HepG2 (cell line): ENCODE results near the gene CPNE2. TPM values are rescaled to one million over a fixed set of nuclear protein-coding genes. Genes with fewer than 3 reads are reported as not detected.

Experiments
- ATAC-seq: fragments of 200-7000 bp; cut with Tn5 transposase; 3 replicates; pipeline ENCODE4 v1.9.1; 2020; ENCODE audit warnings: mild to moderate bottlenecking, moderate library complexity
- BruUV-seq: library from RNA; stranded (reverse); fragments of 400-500 nt; replicated peaks from 2 replicates; lab custom pipeline; 2021; lab: Mats Ljungman, UMichigan
- CTCF ChIA-PET: fragments of 300-600 bp; formaldehyde crosslinking; extraction: SDS; loops from one replicate; lab custom pipeline; 2021; ENCODE audit warnings: low total read pairs, inconsistent platforms, low intra/inter-chr PET ratio; lab: Yijun Ruan, JAX
- POLR2A ChIA-PET: fragments of 350-600 bp; sonication (Branson Sonifier 250); formaldehyde crosslinking; loops from one replicate; lab custom pipeline; 2020; ENCODE audit warnings: antibody characterized with exemption, inconsistent platforms; lab: Yijun Ruan, JAX
- DNase-seq: peaks from one replicate; pipeline ENCODE4 v3.0.0-alpha.2; 2015; ENCODE audit warnings: low spot score
- FAIRE-seq: peaks from 3 replicates; lab custom pipeline; 2011; peaks lifted over from hg19 to GRCh38; lab: Jason Lieb, UNC
- H2AFZ ChIP-seq: one replicate; pipeline ENCODE4 v1.6.1; 2011; ENCODE audit warnings: low read length, inconsistent platforms
- H3K27ac ChIP-seq: fragments of 300-600 bp; 3 replicates; pipeline ENCODE4 v1.8.0; 2011; ENCODE audit warnings: mixed run types, mild to moderate bottlenecking, mixed read lengths, low read length, inconsistent platforms; ENCODE audit not compliant: insufficient read depth; ENCODE audit errors: extremely low read length
- H3K27me3 ChIP-seq, 2 experiments: fragments of 200-600 bp in 1 of 2; 2 replicates in 1 of 2; 3 replicates in 1 of 2; pipeline versions ENCODE4 v1.6.0 to v1.8.0; 2011; ENCODE audit warnings: low read length in 2 of 2, mild to moderate bottlenecking in 2 of 2, moderate library complexity in 2 of 2, inconsistent platforms in 1 of 2; ENCODE audit not compliant: insufficient read depth in 2 of 2, control insufficient read depth in 1 of 2
- H3K36me3 ChIP-seq, 2 experiments: fragments of 200-600 bp in 1 of 2; replicated peaks in 1 of 2; 2 replicates in 1 of 2; 3 replicates in 1 of 2; pipeline versions ENCODE4 v1.5.1 to v1.8.0; 2011; ENCODE audit warnings: low read length in 2 of 2, inconsistent platforms in 1 of 2; ENCODE audit not compliant: insufficient read depth in 2 of 2, control insufficient read depth in 1 of 2
- H3K4me1 ChIP-seq: 2 replicates; pipeline ENCODE4 v1.5.1; 2012; ENCODE audit warnings: low read length, inconsistent platforms; ENCODE audit not compliant: insufficient read depth
- H3K4me2 ChIP-seq: 2 replicates; pipeline ENCODE4 v1.6.0; 2011; ENCODE audit warnings: low read depth, low read length, inconsistent platforms
- H3K4me3 ChIP-seq, 3 experiments: fragments of 200-600 bp in 1 of 3; sonication (generic), shearing (Covaris generic) in 1 of 3; replicated peaks in 1 of 3; 2 replicates each; pipeline ENCODE4 v1.5.1; 2011 to 2016; ENCODE audit warnings: low read length in 3 of 3, inconsistent platforms in 2 of 3, low read depth in 2 of 3, mild to moderate bottlenecking in 2 of 3, control low read depth in 1 of 3, mixed read lengths in 1 of 3; ENCODE audit not compliant: insufficient read depth in 1 of 3
- H3K79me2 ChIP-seq: one replicate; pipeline ENCODE4 v1.6.1; 2011; ENCODE audit warnings: low read length, inconsistent platforms; ENCODE audit not compliant: insufficient read depth
- H3K9ac ChIP-seq: 2 replicates; pipeline ENCODE4 v1.6.0; 2011; ENCODE audit warnings: mild to moderate bottlenecking, low read depth, low read length, inconsistent platforms; ENCODE audit not compliant: insufficient read depth
- H3K9me3 ChIP-seq: 2 replicates; pipeline ENCODE4 v1.5.1; 2012; ENCODE audit warnings: mild to moderate bottlenecking, low read length
- H4K20me1 ChIP-seq: 2 replicates; pipeline ENCODE4 v1.6.0; 2011; ENCODE audit warnings: inconsistent platforms, mild to moderate bottlenecking, low read length, moderate library complexity; ENCODE audit not compliant: insufficient read depth
- HOXA9 ChIP-seq: sonication (generic); formaldehyde crosslinking; IDR thresholded peaks from 2 replicates; pipeline ENCODE4 v1.8.1; 2022; ENCODE audit warnings: missing genetic modification reagents, mild to moderate bottlenecking, moderate library complexity, borderline replicate concordance
- KDM1A ChIP-seq: IDR thresholded peaks from 2 replicates; pipeline ENCODE4 v1.6.1; 2016; ENCODE audit warnings: missing compliant biosample characterization
- ZBTB3 ChIP-seq: sonication (generic); formaldehyde crosslinking; IDR thresholded peaks from 2 replicates; pipeline ENCODE4 v1.4.0; 2020; ENCODE audit warnings: low read depth, mild to moderate bottlenecking, moderate library complexity, missing genetic modification reagents, borderline replicate concordance
- ZFYVE20 ChIP-seq: sonication (generic); formaldehyde crosslinking; IDR thresholded peaks from 2 replicates; pipeline ENCODE4 v1.8.0; 2023; ENCODE audit warnings: low read depth, mild to moderate bottlenecking, moderate library complexity, missing genetic modification reagents, borderline replicate concordance
- ZNF629 ChIP-seq: sonication (generic); formaldehyde crosslinking; conservative IDR thresholded peaks from 2 replicates; pipeline ENCODE4 v1.5.0; 2020; ENCODE audit warnings: missing genetic modification reagents
- WGBS: methylation state at CpG from one replicate; pipeline ENCODE4 v1.1.6; 2017; ENCODE audit warnings: low lambda C conversion rate; 5-methylcytosine and 5-hydroxymethylcytosine counted together
- in situ Hi-C: cut with HindIII; loops from 2 replicates; pipeline ENCODE4 v1.10.0; 2017; ENCODE audit warnings: low pct_unique_long_range_greater_than_20kb; ENCODE audit not compliant: extremely low pct_ligation_motif_present
- intact Hi-C: fragments of 100-400 bp; cut with micrococcal nuclease; formaldehyde crosslinking; loops from one replicate; pipeline ENCODE4 v1.10.0; 2022; ENCODE audit not compliant: unreplicated experiment
- polyA plus RNA-seq, 8 experiments: library from polyadenylated mRNA; depleted of rRNA in 3 of 8; stranded (reverse) in 7 of 8; unstranded in 1 of 8; fragments of >200 nt; fragmentation: Illumina TruSeq in 4 of 8; extraction: Trizol in 4 of 8; gene quantifications; 2 replicates each; pipeline versions ENCODE4 v1.2.1 to v1.2.3, GENCODE V29; 2011 to 2016; ENCODE audit warnings: low read depth in 4 of 8, missing spikeins in 1 of 8, mixed read lengths in 1 of 8; ENCODE audit not compliant: insufficient read depth in 1 of 8
- total RNA-seq, 5 experiments: library from RNA; depleted of rRNA; stranded (reverse); fragments of >200 nt; fragmentation: Illumina TruSeq; extraction: Trizol; gene quantifications; 2 replicates each; pipeline ENCODE4 v1.2.3, GENCODE V29; 2016; ENCODE audit warnings: low read depth in 1 of 5
- TF ChIP-seq, protein P1 (sequence below): sonication (generic); formaldehyde crosslinking; IDR thresholded peaks from 2 replicates; pipeline ENCODE4 v1.4.0; 2020; ENCODE audit warnings: missing genetic modification reagents

The CPNE2 gene
- total and polyA plus RNA-seq, 2 of the 13 experiments (the other 11 are each of a cell fraction or from before 2014, with no cell fraction given), result 10.6 to 23.3 TPM

DNA sequence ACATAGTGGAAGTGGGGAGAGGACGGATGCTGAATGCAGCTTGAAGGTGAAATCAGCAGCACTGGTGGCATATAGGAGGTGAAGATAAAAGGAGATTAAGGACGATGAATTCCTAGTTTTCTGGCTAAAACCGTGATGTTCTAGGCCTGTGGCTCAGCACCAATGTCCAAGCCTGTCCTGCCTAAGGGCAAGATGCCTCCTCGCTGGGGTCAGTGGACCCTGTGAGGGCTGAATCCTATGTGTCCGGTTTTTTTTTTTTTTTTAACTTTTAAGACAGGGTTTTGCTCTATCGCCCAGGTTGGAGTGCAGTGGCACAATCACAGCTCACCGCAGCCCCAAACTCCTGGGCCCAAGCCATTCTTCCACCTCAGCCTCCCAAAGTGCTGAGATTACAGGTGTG is 12.8 kb downstream of the CPNE2 start:
- H3K4me2 ChIP-seq, result no peak overlapping the region
- intact Hi-C loops, result no loop called here
- POLR2A ChIA-PET, result no interaction called here
- BruUV-seq, result no TSS peak
- 51% methylated on average over 7 of the region's 7 CpGs for WGBS
- H3K27ac ChIP-seq, result no peak overlapping the region
- no peak overlapping the region for H3K9ac ChIP-seq
- in situ Hi-C loops, result no loop called here
- no peak for TF ChIP-seq ZBTB3 (CRISPR knock-in tag)
- TF ChIP-seq, protein P1, sequence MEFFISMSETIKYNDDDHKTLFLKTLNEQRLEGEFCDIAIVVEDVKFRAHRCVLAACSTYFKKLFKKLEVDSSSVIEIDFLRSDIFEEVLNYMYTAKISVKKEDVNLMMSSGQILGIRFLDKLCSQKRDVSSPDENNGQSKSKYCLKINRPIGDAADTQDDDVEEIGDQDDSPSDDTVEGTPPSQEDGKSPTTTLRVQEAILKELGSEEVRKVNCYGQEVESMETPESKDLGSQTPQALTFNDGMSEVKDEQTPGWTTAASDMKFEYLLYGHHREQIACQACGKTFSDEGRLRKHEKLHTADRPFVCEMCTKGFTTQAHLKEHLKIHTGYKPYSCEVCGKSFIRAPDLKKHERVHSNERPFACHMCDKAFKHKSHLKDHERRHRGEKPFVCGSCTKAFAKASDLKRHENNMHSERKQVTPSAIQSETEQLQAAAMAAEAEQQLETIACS (CRISPR knock-in tag), result no peak
- TF ChIP-seq, all 625 proteins: peak for 0
- no peaks in the 10 kb centered on the region for H3K9me3 ChIP-seq
- H3K36me3 ChIP-seq, result no peaks in the 10 kb centered on the region
- no peak for ATAC-seq
- H3K4me3 ChIP-seq, result no peak overlapping the region
- CTCF ChIA-PET, result no interaction called here
- no peaks in the 10 kb centered on the region for H3K79me2 ChIP-seq
- H2AFZ ChIP-seq, result no peak overlapping the region
- DNase-seq, result no peak
- H4K20me1 ChIP-seq, result no peaks in the 10 kb centered on the region
- H3K27me3 ChIP-seq, result peaks cover 0 to 2% of the 10 kb centered on the region in 2 experiments; a peak in 1 of 5 replicates
- FAIRE-seq, result no peak
- no peaks in the 10 kb centered on the region for H3K4me1 ChIP-seq

DNA sequence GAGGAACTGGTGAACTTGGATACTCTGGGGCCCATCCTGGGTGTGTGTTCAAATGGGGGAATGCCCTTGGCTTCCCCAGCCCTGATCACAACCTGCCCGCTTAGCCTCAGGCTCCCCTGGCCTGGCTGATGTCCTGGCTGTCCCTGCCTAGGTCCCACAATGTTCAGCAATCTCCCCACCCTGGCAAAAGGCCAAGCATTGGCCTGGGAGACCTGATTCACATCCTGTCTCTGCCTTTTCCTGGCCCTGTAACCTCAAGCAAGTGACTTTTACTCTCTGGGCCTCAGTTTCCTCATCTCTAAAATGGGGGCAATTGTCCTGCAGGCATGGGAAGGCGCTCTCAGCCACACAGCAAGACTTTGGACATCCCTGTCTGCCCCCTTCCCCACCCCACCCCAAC is 14.4 kb downstream of the CPNE2 start:
- in situ Hi-C loops, result no loop called here
- FAIRE-seq, result no peak
- ChIA-PET CTCF (no interaction called here), POLR2A (no interaction called here)
- H3K9me3 ChIP-seq, result no peaks in the 10 kb centered on the region
- 56% methylated on average over 1 of the region's 2 CpGs for WGBS
- no peak overlapping the region for H3K4me3 ChIP-seq
- no peak overlapping the region for H3K27ac ChIP-seq
- H3K79me2 ChIP-seq, result no peaks in the 10 kb centered on the region
- no peaks in the 10 kb centered on the region for H3K4me1 ChIP-seq
- no TSS peak for BruUV-seq
- no peak overlapping the region for H3K9ac ChIP-seq
- peaks cover 0 to 2% of the 10 kb centered on the region in 2 experiments; a peak in 1 of 5 replicates for H3K27me3 ChIP-seq
- no peak overlapping the region for H3K4me2 ChIP-seq
- TF ChIP-seq ZFYVE20, result no peak
- 0 out of 2 replicates have a peak, but pooled peaks have one; percentile 17 for TF ChIP-seq KDM1A (CRISPR knock-in tag)
- TF ChIP-seq ZNF629, result peak; percentile 89
- TF ChIP-seq HOXA9, result no peak
- DNase-seq, result no peak
- no peak overlapping the region for H2AFZ ChIP-seq
- H4K20me1 ChIP-seq, result no peaks in the 10 kb centered on the region
- intact Hi-C loops, result no loop called here
- no peak for ATAC-seq
- no peaks in the 10 kb centered on the region for H3K36me3 ChIP-seq
